Activated naive CD4-positive, alpha-beta T cell (primary cell): ENCODE measurements around the gene POLDIP3.

Experiments
- DNase-seq, 4 experiments: peaks; one replicate each; lab custom pipeline; 2025; lab: John Stamatoyannopoulos, UW

Gene POLDIP3

GRCh38 chr22:42641801-42642413, 27.2 kb upstream of the POLDIP3 start:
- no peak for DNase-seq

- DNase-seq: no peak
These were observed 25.0 kb upstream of the POLDIP3 start for GRCh38 chr22:42639541-42640241.

GRCh38 chr22:42637555-42637954, 22.9 kb upstream of the POLDIP3 start:
- no peak for DNase-seq

- no peak for DNase-seq
These were observed 21.8 kb upstream of the POLDIP3 start for GRCh38 chr22:42636506-42636905.

- no peak for DNase-seq
These were observed 20.8 kb upstream of the POLDIP3 start for GRCh38 chr22:42635531-42635930.

GRCh38 chr22:42633013-42633412, 18.3 kb upstream of the POLDIP3 start:
- DNase-seq: no peak

- no peak for DNase-seq
These were observed 17.4 kb upstream of the POLDIP3 start for GRCh38 chr22:42632096-42632495.

GRCh38 chr22:42630901-42631602, 16.4 kb upstream of the POLDIP3 start:
- no peak for DNase-seq

- DNase-seq: no peak
These were observed 15.5 kb upstream of the POLDIP3 start for GRCh38 chr22:42630211-42630610.

- DNase-seq: no peak
These were observed 13.3 kb upstream of the POLDIP3 start for GRCh38 chr22:42627981-42628380.

GRCh38 chr22:42626951-42627625, 12.4 kb upstream of the POLDIP3 start:
- DNase-seq: no peak

- no peak for DNase-seq
These were observed 11.7 kb upstream of the POLDIP3 start for GRCh38 chr22:42626431-42626830.

- no peak for DNase-seq
These were observed 10.7 kb upstream of the POLDIP3 start for GRCh38 chr22:42625416-42625815.

GRCh38 chr22:42624551-42625106, 9.9 kb upstream of the POLDIP3 start:
- no peak for DNase-seq

GRCh38 chr22:42623756-42624441, 9.2 kb upstream of the POLDIP3 start:
- DNase-seq: no peak

GRCh38 chr22:42623301-42623751, 8.6 kb upstream of the POLDIP3 start:
- DNase-seq: no peak

- DNase-seq: no peak
These were observed 7.5 kb upstream of the POLDIP3 start for GRCh38 chr22:42622061-42622710.

GRCh38 chr22:42621505-42622002, 6.9 kb upstream of the POLDIP3 start:
- peak in 2 of 4 experiments; percentile 11 to 48 for DNase-seq

GRCh38 chr22:42620084-42620483, 5.4 kb upstream of the POLDIP3 start:
- no peak for DNase-seq

- DNase-seq: no peak
These were observed 4.8 kb upstream of the POLDIP3 start for GRCh38 chr22:42619261-42620063.
